Small intestine (tissue), 7 donors: ENCODE data around the gene MARCHF6. TPM values are rescaled to one million over a fixed set of nuclear protein-coding genes. Genes with fewer than 3 reads are reported as not detected.
"Not testable (repeated sequence)": the region's sequence is repeated elsewhere in the genome, so short reads cannot be mapped to it uniquely, and the experiment has no call there.

ENCODE experiments used
- DNase-seq, 2 donors: peaks; one replicate each; pipeline versions ENCODE4 v3.0.0 to v3.0.0-alpha.2; 2013
- FAIRE-seq: peaks from 2 replicates; lab custom pipeline; 2012; peaks lifted over from hg19 to GRCh38; lab: Jason Lieb, UNC
- H3K27ac ChIP-seq, 3 donors: one replicate each; pipeline ENCODE4 v1.5.1; 2013; ENCODE audit warnings: low read length in 2 of 3, mild to moderate bottlenecking in 2 of 3, control low read depth in 1 of 3, inconsistent platforms in 1 of 3, low read depth in 1 of 3, moderate library complexity in 1 of 3
- H3K27me3 ChIP-seq, 3 donors: one replicate each; pipeline ENCODE4 v1.6.1; 2013; ENCODE audit warnings: low read length in 3 of 3, inconsistent platforms in 1 of 3; ENCODE audit not compliant: control insufficient read depth in 3 of 3, insufficient read depth in 3 of 3
- H3K36me3 ChIP-seq, 3 donors: one replicate each; pipeline ENCODE4 v1.6.1; 2013; ENCODE audit warnings: low read length in 3 of 3, inconsistent platforms in 1 of 3, low read depth in 1 of 3, mild to moderate bottlenecking in 1 of 3, moderate library complexity in 1 of 3; ENCODE audit not compliant: control insufficient read depth in 3 of 3, insufficient read depth in 2 of 3
- H3K4me1 ChIP-seq, 3 donors: one replicate each; pipeline ENCODE4 v1.6.1; 2013; ENCODE audit warnings: low read length in 2 of 3, inconsistent platforms in 1 of 3, low read depth in 1 of 3, mild to moderate bottlenecking in 1 of 3, moderate library complexity in 1 of 3; ENCODE audit not compliant: control insufficient read depth in 3 of 3, insufficient read depth in 2 of 3
- H3K4me3 ChIP-seq, 3 donors: one replicate each; pipeline ENCODE4 v1.5.1; 2013; ENCODE audit warnings: low read length in 3 of 3, control low read depth in 1 of 3, inconsistent platforms in 1 of 3, low read depth in 1 of 3, mild to moderate bottlenecking in 1 of 3, moderate library complexity in 1 of 3
- H3K9me3 ChIP-seq, 2 donors: one replicate each; pipeline ENCODE4 v1.6.1; 2013; ENCODE audit warnings: low read depth in 1 of 2, low read length in 1 of 2; ENCODE audit not compliant: control insufficient read depth in 2 of 2, insufficient read depth in 1 of 2
- WGBS, 3 donors: extraction: QIAGEN DNeasy Blood & Tissue Kit; methylation state at CpG; one replicate each; pipeline ENCODE4 v1.1.7; 2013; 5-methylcytosine and 5-hydroxymethylcytosine counted together
- polyA plus RNA-seq, 4 donors: library from polyadenylated mRNA; stranded (reverse) in 3 of 4; unstranded in 1 of 4; fragments of 200-250 nt in 3 of 4; fragments of 120-200 nt in 1 of 4; gene quantifications; one replicate each; pipeline versions ENCODE4 v1.2.1 to v1.2.3, GENCODE V29; 2013
- donor health status: healthy with polysubstance abuse.
- donor health status: control.
- donor health status: control.
- donor health status: Bipolar disorder and iron deficiency.
- donor health status: healthy.

MARCHF6 gene
- polyA plus RNA-seq, 4 donors, result 39.6 to 118 (median 83.9) TPM

- WGBS, 3 donors, result 100% methylated on average over 1 of the region's 1 CpG
- Histone ChIP-seq H3K9me3 (no peaks in the 10 kb centered on the region), H3K4me1 (no peaks in the 10 kb centered on the region), H3K4me3 (no peak overlapping the region), H3K27ac (no peak overlapping the region), H3K27me3 (no peaks in the 10 kb centered on the region), H3K36me3 (peaks cover 10 to 50% (median 36%) of the 10 kb centered on the region in 3 donors)
- DNase-seq, result no peak
- no peak for FAIRE-seq
Measured at GRCh38 chr5:10391130-10391529, 37.6 kb downstream of the MARCHF6 start.

- not testable (repeated sequence) for H3K4me3 ChIP-seq, H3K27me3 ChIP-seq, H3K4me1 ChIP-seq, DNase-seq, FAIRE-seq, H3K27ac ChIP-seq, H3K9me3 ChIP-seq
- WGBS, 3 donors, result 93 to 96% (median 95%) methylated on average over 6 of the region's 6 CpGs
- peaks cover 10 to 48% (median 36%) of the 10 kb centered on the region in 3 donors for H3K36me3 ChIP-seq
Measured at GRCh38 chr5:10392567-10393328, 39.3 kb downstream of the MARCHF6 start.

GRCh38 chr5:10393491-10393890 lies 40.0 kb downstream of the MARCHF6 start:
- no peak overlapping the region for H3K4me3 ChIP-seq
- no peaks in the 10 kb centered on the region for H3K27me3 ChIP-seq
- H3K27ac ChIP-seq, result no peak overlapping the region
- WGBS, 3 donors, result 78 to 92% (median 89%) methylated on average over 2 of the region's 2 CpGs
- no peak for FAIRE-seq
- no peaks in the 10 kb centered on the region for H3K9me3 ChIP-seq
- H3K4me1 ChIP-seq, result no peaks in the 10 kb centered on the region
- H3K36me3 ChIP-seq, result peaks cover 10 to 45% (median 38%) of the 10 kb centered on the region in 3 donors
- DNase-seq, result no peak

GRCh38 chr5:10396552-10396951 lies 43.1 kb downstream of the MARCHF6 start:
- H3K27me3 ChIP-seq, result no peaks in the 10 kb centered on the region
- H3K9me3 ChIP-seq, result no peaks in the 10 kb centered on the region
- FAIRE-seq, result no peak
- no peak overlapping the region for H3K4me3 ChIP-seq
- WGBS, 3 donors, result 83 to 84% (median 84%) methylated on average over 5 of the region's 5 CpGs
- DNase-seq, result no peak
- no peaks in the 10 kb centered on the region for H3K4me1 ChIP-seq
- H3K27ac ChIP-seq, result no peak overlapping the region
- H3K36me3 ChIP-seq, result peaks cover 13 to 32% (median 31%) of the 10 kb centered on the region in 3 donors

GRCh38 chr5:10399839-10400238 lies 46.3 kb downstream of the MARCHF6 start:
- no peak overlapping the region for H3K27ac ChIP-seq
- no peaks in the 10 kb centered on the region for H3K27me3 ChIP-seq
- no peak for FAIRE-seq
- DNase-seq, result no peak
- H3K36me3 ChIP-seq, result peaks cover 17 to 25% (median 19%) of the 10 kb centered on the region in 3 donors
- no peak overlapping the region for H3K4me3 ChIP-seq
- H3K9me3 ChIP-seq, result no peaks in the 10 kb centered on the region
- no peaks in the 10 kb centered on the region for H3K4me1 ChIP-seq

- 93 to 97% (median 96%) methylated on average over 2 of the region's 2 CpGs for WGBS, 3 donors
- Histone ChIP-seq H3K4me3 (no peak overlapping the region), H3K4me1 (no peaks in the 10 kb centered on the region), H3K27me3 (no peaks in the 10 kb centered on the region), H3K9me3 (no peaks in the 10 kb centered on the region), H3K36me3 (peaks cover 15 to 25% (median 18%) of the 10 kb centered on the region in 3 donors), H3K27ac (no peak overlapping the region)
- FAIRE-seq (no peak), DNase-seq (no peak)
Measured at GRCh38 chr5:10400411-10400810, 46.9 kb downstream of the MARCHF6 start.

- Histone ChIP-seq H3K9me3 (no peaks in the 10 kb centered on the region), H3K36me3 (peaks cover 13 to 23% (median 16%) of the 10 kb centered on the region in 3 donors), H3K27ac (no peak overlapping the region), H3K27me3 (no peaks in the 10 kb centered on the region), H3K4me1 (no peaks in the 10 kb centered on the region), H3K4me3 (no peak overlapping the region)
- 70 to 85% (median 84%) methylated on average over 3 of the region's 3 CpGs for WGBS, 3 donors
- DNase-seq (no peak), FAIRE-seq (no peak)
Measured at GRCh38 chr5:10400831-10401230, 47.3 kb downstream of the MARCHF6 start.

- 85 to 100% (median 95%) methylated on average over 1 of the region's 1 CpG for WGBS, 3 donors
- no peak overlapping the region for H3K4me3 ChIP-seq
- DNase-seq (no peak), FAIRE-seq (no peak)
- no peak overlapping the region for H3K27ac ChIP-seq
- H3K27me3 ChIP-seq, result no peaks in the 10 kb centered on the region
- no peaks in the 10 kb centered on the region for H3K9me3 ChIP-seq
- H3K36me3 ChIP-seq, result peaks cover 13 to 22% (median 20%) of the 10 kb centered on the region in 3 donors
- no peaks in the 10 kb centered on the region for H3K4me1 ChIP-seq
Measured at GRCh38 chr5:10401498-10401897, 48.0 kb downstream of the MARCHF6 start.
